A673 (cell line): ENCODE measurements around the gene ACYP2. TPM values are rescaled to one million over a fixed set of nuclear protein-coding genes. Genes with fewer than 3 reads are reported as not detected.
A peak's percentile ranks its signal among the peaks of the same experiment; 100 is the strongest.

ENCODE experiments used
- BruUV-seq: library from RNA; stranded (reverse); fragments of 400-500 nt; replicated peaks from 2 replicates; lab custom pipeline; 2021; lab: Mats Ljungman, UMichigan
- CTCF ChIA-PET: fragments of 300-600 bp; sonication (Branson Sonifier 250); formaldehyde crosslinking; loops from one replicate; lab custom pipeline; 2022; ENCODE audit warnings: antibody characterized with exemption; lab: Charles Lee
- POLR2A ChIA-PET: fragments of 300-600 bp; sonication (Branson Sonifier 250); formaldehyde crosslinking; loops from one replicate; lab custom pipeline; 2022; ENCODE audit warnings: antibody characterized with exemption; ENCODE audit not compliant: low non-redundant PET; lab: Charles Lee
- DNase-seq: peaks from one replicate; pipeline ENCODE4 v3.0.0-alpha.2; 2015; ENCODE audit warnings: low spot score
- H3K27ac ChIP-seq: fragments of 200-600 bp; sonication (generic); 2 replicates; pipeline ENCODE4 v1.5.1; 2016; ENCODE audit warnings: mixed run types, low read depth, mild to moderate bottlenecking, mixed read lengths, antibody characterized with exemption, low read length; ENCODE audit not compliant: poor library complexity, severe bottlenecking
- H3K27me3 ChIP-seq: fragments of 200-600 bp; sonication (generic); replicated peaks from 2 replicates; pipeline ENCODE4 v1.6.1; 2017; ENCODE audit warnings: mixed run types, low read depth, mild to moderate bottlenecking, mixed read lengths, antibody characterized with exemption, low read length; ENCODE audit not compliant: insufficient read depth, poor library complexity
- H3K36me3 ChIP-seq: fragments of 200-600 bp; sonication (generic); 2 replicates; pipeline ENCODE4 v1.6.1; 2016; ENCODE audit warnings: mixed run types, mild to moderate bottlenecking, mixed read lengths, antibody characterized with exemption, low read length; ENCODE audit not compliant: insufficient read depth, poor library complexity, severe bottlenecking
- H3K4me1 ChIP-seq: fragments of 200-600 bp; sonication (generic); 2 replicates; pipeline ENCODE4 v1.6.1; 2017; ENCODE audit warnings: mixed run types, mild to moderate bottlenecking, mixed read lengths, antibody characterized with exemption, low read length; ENCODE audit not compliant: insufficient read depth, poor library complexity, severe bottlenecking
- H3K4me3 ChIP-seq: fragments of 200-600 bp; sonication (generic); 2 replicates; pipeline ENCODE4 v1.5.1; 2016; ENCODE audit warnings: low read depth, mixed run types, mild to moderate bottlenecking, mixed read lengths, low read length; ENCODE audit not compliant: poor library complexity, severe bottlenecking
- H3K9me3 ChIP-seq: fragments of 200-600 bp; sonication (generic); 2 replicates; pipeline ENCODE4 v1.6.1; 2016; ENCODE audit warnings: mixed run types, low read depth, mild to moderate bottlenecking, mixed read lengths, antibody characterized with exemption, low read length; ENCODE audit not compliant: poor library complexity, severe bottlenecking
- CTCF ChIP-seq: fragments of 300-800, 200-600 bp; sonication (generic); conservative IDR thresholded peaks from 2 replicates; pipeline ENCODE4 v1.5.1; 2017; ENCODE audit warnings: low read depth, mild to moderate bottlenecking, antibody characterized with exemption, low read length, moderate library complexity, mixed read lengths
- EZH2 ChIP-seq: fragments of 200-600 bp; sonication (generic); IDR thresholded peaks from 2 replicates; pipeline ENCODE4 v1.6.1; 2017; ENCODE audit warnings: borderline replicate concordance, low read depth, mild to moderate bottlenecking, mixed read lengths, antibody characterized with exemption, low read length; ENCODE audit not compliant: poor library complexity, severe bottlenecking
- intact Hi-C: fragments of 100-400 bp; cut with micrococcal nuclease; formaldehyde crosslinking; loops from one replicate; pipeline ENCODE4 v1.10.0; 2022; ENCODE audit not compliant: unreplicated experiment
- total RNA-seq: library from RNA; stranded (reverse); gene quantifications from 2 replicates; pipeline ENCODE4 v1.2.3, GENCODE V29; 2021

ACYP2 gene
- total RNA-seq, 1 experiment from 2014 or later = 10.1 TPM

GRCh38 chr2:54233832-54234649 lies 118.6 kb downstream of the ACYP2 start:
- intact Hi-C loops = no loop called here
- no TSS peak for BruUV-seq
- Histone ChIP-seq H3K4me3 (no peak overlapping the region), H3K4me1 (no peaks in the 10 kb centered on the region), H3K27me3 (no peaks in the 10 kb centered on the region), H3K27ac (no peak overlapping the region), H3K36me3 (no peaks in the 10 kb centered on the region), H3K9me3 (peaks cover 11% of the 10 kb centered on the region)
- ChIA-PET CTCF (no interaction called here), POLR2A (no interaction called here)
- TF ChIP-seq CTCF (no peak), EZH2 (no peak)
- no peak for DNase-seq

GRCh38 chr2:54237428-54237827 lies 122.0 kb downstream of the ACYP2 start:
- intact Hi-C loops = no loop called here
- peaks cover 11% of the 10 kb centered on the region for H3K9me3 ChIP-seq
- POLR2A ChIA-PET = no interaction called here
- H3K27me3 ChIP-seq = no peaks in the 10 kb centered on the region
- H3K36me3 ChIP-seq = no peaks in the 10 kb centered on the region
- no TSS peak for BruUV-seq
- TF ChIP-seq CTCF = no peak
- DNase-seq = no peak
- no peak overlapping the region for H3K27ac ChIP-seq
- no peaks in the 10 kb centered on the region for H3K4me1 ChIP-seq
- CTCF ChIA-PET = no interaction called here
- H3K4me3 ChIP-seq = no peak overlapping the region

GRCh38 chr2:54239427-54239826 lies 124.0 kb downstream of the ACYP2 start:
- Histone ChIP-seq H3K27me3 (no peaks in the 10 kb centered on the region), H3K4me3 (no peak overlapping the region), H3K4me1 (no peaks in the 10 kb centered on the region), H3K36me3 (no peaks in the 10 kb centered on the region), H3K9me3 (peaks cover 11% of the 10 kb centered on the region), H3K27ac (no peak overlapping the region)
- ChIA-PET CTCF (no interaction called here), POLR2A (no interaction called here)
- TF ChIP-seq EZH2 (no peak), CTCF (no peak)
- peak; percentile 29 for DNase-seq
- intact Hi-C loops = no loop called here
- BruUV-seq = no TSS peak
